Myocyte (in vitro differentiated cells): ENCODE measurements around the gene CALM3. TPM values are rescaled to one million over a fixed set of nuclear protein-coding genes. Genes with fewer than 3 reads are reported as not detected.

Experiments used
- total RNA-seq: library from RNA; depleted of rRNA; stranded (reverse); fragments of >200 nt; gene quantifications from 2 replicates; pipeline ENCODE4 v1.2.3, GENCODE V29; 2014

Gene CALM3
- total RNA-seq, 1 donor from 2014 or later, result 85.6 TPM

Other genes with a start within 250 kb of the CALM3 start
- 18.0 and 19.7 TPM in 2 replicates for gene CCDC8, start 187.8 kb upstream of the CALM3 start, total RNA-seq
- 0.05 and 0.10 TPM in 2 replicates for gene PNMA8C, start 172.4 kb upstream of the CALM3 start, total RNA-seq
- 89.0 and 102 TPM in 2 replicates for gene PNMA8A, start 129.8 kb upstream of the CALM3 start, total RNA-seq
- 0.03 and 0.16 TPM in 2 replicates for gene PNMA8B, start 105.5 kb upstream of the CALM3 start, total RNA-seq
- 0.24 TPM in 1 of 2 replicates, not detected in the other for gene PTGIR, start 23.8 kb downstream of the CALM3 start, total RNA-seq
- gene GNG8, start 34.9 kb downstream of the CALM3 start, total RNA-seq, result not detected in 2 replicates
- 3.9 and 5.9 TPM in 2 replicates for gene DACT3, start 59.9 kb downstream of the CALM3 start, total RNA-seq
- 5.2 and 10.6 TPM in 2 replicates for gene PRKD2, start 115.8 kb downstream of the CALM3 start, total RNA-seq
- gene FKRP, start 144.7 kb downstream of the CALM3 start, total RNA-seq, result 19.2 and 24.8 TPM in 2 replicates
- gene STRN4, start 145.1 kb downstream of the CALM3 start, total RNA-seq, result 75.0 and 82.5 TPM in 2 replicates
- gene SLC1A5, start 187.3 kb downstream of the CALM3 start, total RNA-seq, result 32.8 and 49.0 TPM in 2 replicates
- 82.3 and 89.0 TPM in 2 replicates for gene AP2S1, start 249.5 kb downstream of the CALM3 start, total RNA-seq